Keratinocyte (primary cell): ENCODE data around the gene FHOD3.

Experiments
- CTCF ChIP-seq, 3 experiments: IDR thresholded peaks in 1 of 3; conservative IDR thresholded peaks in 1 of 3; optimal IDR thresholded peaks in 1 of 3; 2 replicates in 2 of 3; 3 replicates in 1 of 3; pipeline versions ENCODE3 to v1.5.1; 2011; ENCODE audit warnings: low read length in 3 of 3, mild to moderate bottlenecking in 3 of 3, moderate library complexity in 2 of 3, control low read depth in 1 of 3, inconsistent platforms in 1 of 3; ENCODE audit not compliant: insufficient read depth in 2 of 3; ENCODE audit errors: extremely low read depth in 1 of 3
- EZH2 ChIP-seq: IDR thresholded peaks from one replicate; pipeline ENCODE4 v1.6.1; 2012; ENCODE audit warnings: inconsistent platforms, mild to moderate bottlenecking, low read length, moderate library complexity

GRCh38 chr18:36675542-36675941, 378.0 kb downstream of the FHOD3 start:
- TF ChIP-seq CTCF (optimal IDR thresholded peaks at IDR 0.05 in 1 of 3, IDR thresholded peaks at IDR 0.05 in 1 of 3, conservative IDR thresholded peaks at IDR 0.05 in 1 of 3; ENCODE audit: extremely low read depth in 1 of 3, insufficient read depth in 2 of 3, low read length in 3 of 3) (no peak), EZH2 (no peak)
